IPS DF 6.9 (cell line): ENCODE data around the gene HTRA3.

Experiments used
- DNase-seq: peaks from one replicate; pipeline ENCODE4 v3.0.0-alpha.2; 2013; ENCODE audit warnings: low read depth, low spot score
- H3K27ac ChIP-seq: one replicate; pipeline ENCODE4 v1.5.1; 2013; ENCODE audit warnings: low read length, control low read depth
- H3K27me3 ChIP-seq: 2 replicates; pipeline ENCODE4 v1.6.1; 2013; ENCODE audit warnings: mild to moderate bottlenecking, low read length; ENCODE audit not compliant: control insufficient read depth, insufficient read depth
- H3K36me3 ChIP-seq: 2 replicates; pipeline ENCODE4 v1.6.1; 2013; ENCODE audit warnings: low read length; ENCODE audit not compliant: control insufficient read depth, insufficient read depth
- H3K4me1 ChIP-seq: 2 replicates; pipeline ENCODE4 v1.6.1; 2013; ENCODE audit warnings: low read length; ENCODE audit not compliant: control insufficient read depth, insufficient read depth
- H3K4me3 ChIP-seq: 2 replicates; pipeline ENCODE4 v1.5.1; 2013; ENCODE audit warnings: mild to moderate bottlenecking, low read length
- H3K9me3 ChIP-seq: 2 replicates; pipeline ENCODE4 v1.6.1; 2013; ENCODE audit warnings: low read length, inconsistent platforms; ENCODE audit not compliant: control insufficient read depth, insufficient read depth
- WGBS: extraction: QIAGEN DNeasy Blood & Tissue Kit; methylation state at CpG from one replicate; pipeline ENCODE4 v1.1.7; 2013; ENCODE audit warnings: mixed read lengths, missing lambda C conversion rate; ENCODE audit not compliant: insufficient read length, insufficient coverage; 5-methylcytosine and 5-hydroxymethylcytosine counted together

HTRA3 gene

GRCh38 chr4:8328866-8329559 lies 59.5 kb downstream of the HTRA3 start:
- WGBS = no CpG with 5 or more reads among the region's 13 CpGs

GRCh38 chr4:8329560-8329858 lies 60.0 kb downstream of the HTRA3 start:
- no CpG with 5 or more reads among the region's 6 CpGs for WGBS
- DNase-seq = no peak
- H3K4me3 ChIP-seq = no peak overlapping the region

More at GRCh38 chr4:8328866-8329559, 59.5 kb downstream of the HTRA3 start:
- no peak overlapping the region for H3K27ac ChIP-seq
- no peak for DNase-seq
- H3K4me3 ChIP-seq = no peak overlapping the region
- H3K27me3 ChIP-seq = no peaks in the 10 kb centered on the region
- H3K36me3 ChIP-seq = no peaks in the 10 kb centered on the region
- H3K9me3 ChIP-seq = no peaks in the 10 kb centered on the region
- no peaks in the 10 kb centered on the region for H3K4me1 ChIP-seq

GRCh38 chr4:8329859-8330761 lies 60.6 kb downstream of the HTRA3 start:
- H3K4me3 ChIP-seq = no peak overlapping the region
- no peaks in the 10 kb centered on the region for H3K4me1 ChIP-seq
- no peaks in the 10 kb centered on the region for H3K9me3 ChIP-seq
- no peaks in the 10 kb centered on the region for H3K27me3 ChIP-seq
- no peak overlapping the region for H3K27ac ChIP-seq
- no CpG with 5 or more reads among the region's 20 CpGs for WGBS
- no peak for DNase-seq
- no peaks in the 10 kb centered on the region for H3K36me3 ChIP-seq

More at GRCh38 chr4:8329560-8329858, 60.0 kb downstream of the HTRA3 start:
- no peaks in the 10 kb centered on the region for H3K27me3 ChIP-seq
- no peak overlapping the region for H3K27ac ChIP-seq
- no peaks in the 10 kb centered on the region for H3K9me3 ChIP-seq
- H3K4me1 ChIP-seq = no peaks in the 10 kb centered on the region
- no peaks in the 10 kb centered on the region for H3K36me3 ChIP-seq

- no peak for DNase-seq
- no peaks in the 10 kb centered on the region for H3K9me3 ChIP-seq
- WGBS = no CpG with 5 or more reads among the region's 15 CpGs
- no peaks in the 10 kb centered on the region for H3K4me1 ChIP-seq
- H3K4me3 ChIP-seq = no peak overlapping the region
- no peaks in the 10 kb centered on the region for H3K27me3 ChIP-seq
- no peak overlapping the region for H3K27ac ChIP-seq
- no peaks in the 10 kb centered on the region for H3K36me3 ChIP-seq
Observed at GRCh38 chr4:8330821-8331574, 61.4 kb downstream of the HTRA3 start.

- no peak for DNase-seq
- Histone ChIP-seq H3K4me1 (no peaks in the 10 kb centered on the region), H3K4me3 (no peak overlapping the region), H3K9me3 (no peaks in the 10 kb centered on the region), H3K36me3 (no peaks in the 10 kb centered on the region), H3K27ac (no peak overlapping the region), H3K27me3 (no peaks in the 10 kb centered on the region)
- WGBS = no CpG with 5 or more reads among the region's 6 CpGs
Observed at GRCh38 chr4:8331575-8331955, 62.0 kb downstream of the HTRA3 start.

GRCh38 chr4:8332038-8332857 lies 62.7 kb downstream of the HTRA3 start:
- no CpG with 5 or more reads among the region's 12 CpGs for WGBS
- no peaks in the 10 kb centered on the region for H3K36me3 ChIP-seq

GRCh38 chr4:8332891-8333331 lies 63.4 kb downstream of the HTRA3 start:
- no CpG with 5 or more reads among the region's 8 CpGs for WGBS
- no peaks in the 10 kb centered on the region for H3K27me3 ChIP-seq
- no peaks in the 10 kb centered on the region for H3K4me1 ChIP-seq
- no peaks in the 10 kb centered on the region for H3K36me3 ChIP-seq
- no peak for DNase-seq
- no peak overlapping the region for H3K4me3 ChIP-seq
- no peak overlapping the region for H3K27ac ChIP-seq
- no peaks in the 10 kb centered on the region for H3K9me3 ChIP-seq

More at GRCh38 chr4:8332038-8332857, 62.7 kb downstream of the HTRA3 start:
- no peak for DNase-seq
- Histone ChIP-seq H3K27me3 (no peaks in the 10 kb centered on the region), H3K4me1 (no peaks in the 10 kb centered on the region), H3K4me3 (no peak overlapping the region), H3K27ac (no peak overlapping the region), H3K9me3 (no peaks in the 10 kb centered on the region)

- Histone ChIP-seq H3K27ac (no peak overlapping the region), H3K27me3 (no peaks in the 10 kb centered on the region), H3K4me3 (no peak overlapping the region), H3K36me3 (no peaks in the 10 kb centered on the region), H3K4me1 (no peaks in the 10 kb centered on the region), H3K9me3 (no peaks in the 10 kb centered on the region)
- DNase-seq = no peak
- WGBS = no CpG with 5 or more reads among the region's 14 CpGs
Observed at GRCh38 chr4:8333726-8334460, 64.3 kb downstream of the HTRA3 start.

GRCh38 chr4:8334786-8335460 lies 65.4 kb downstream of the HTRA3 start:
- Histone ChIP-seq H3K4me1 (no peaks in the 10 kb centered on the region), H3K36me3 (no peaks in the 10 kb centered on the region), H3K27ac (no peak overlapping the region), H3K27me3 (no peaks in the 10 kb centered on the region), H3K9me3 (no peaks in the 10 kb centered on the region), H3K4me3 (no peak overlapping the region)
- no peak for DNase-seq
- no CpG with 5 or more reads among the region's 13 CpGs for WGBS
